HepG2 (cell line): ENCODE results near the gene VRK3. TPM values are rescaled to one million over a fixed set of nuclear protein-coding genes. Genes with fewer than 3 reads are reported as not detected.

Source experiments
- ATM ChIP-seq: fragments of 450-650 bp; IDR thresholded peaks from 2 replicates; pipeline ENCODE4 v1.7.1; 2017; ENCODE audit warnings: mild to moderate bottlenecking, borderline replicate concordance
- ETV5 ChIP-seq: IDR thresholded peaks from 2 replicates; pipeline ENCODE4 v1.6.1; 2018; ENCODE audit warnings: missing biosample characterization, missing genetic modification reagents, inconsistent platforms, borderline replicate concordance
- ETV6 ChIP-seq: sonication (generic); formaldehyde crosslinking; conservative IDR thresholded peaks from 2 replicates; pipeline ENCODE4 v1.4.0; 2020; ENCODE audit warnings: missing genetic modification reagents
- HMGXB4 ChIP-seq, 2 experiments: sonication (generic) in 1 of 2; formaldehyde crosslinking in 1 of 2; IDR thresholded peaks; 2 replicates each; pipeline versions ENCODE4 v1.4.0 to v1.6.1; 2018 to 2020; ENCODE audit warnings: missing genetic modification reagents in 2 of 2, borderline replicate concordance in 1 of 2, low read depth in 1 of 2, mild to moderate bottlenecking in 1 of 2, missing biosample characterization in 1 of 2
- KAT2B ChIP-seq: fragments of 150-350 bp; IDR thresholded peaks from 2 replicates; pipeline ENCODE4 v1.6.1; 2014; ENCODE audit warnings: low read depth, low read length, borderline replicate concordance
- MAFK ChIP-seq, 2 experiments: IDR thresholded peaks in 1 of 2; conservative IDR thresholded peaks in 1 of 2; 2 replicates each; pipeline ENCODE4 v1.6.1; 2011; ENCODE audit warnings: improper control_type of control experiment in 2 of 2, low read length in 2 of 2
- MED8 ChIP-seq: sonication (generic); formaldehyde crosslinking; IDR thresholded peaks from 2 replicates; pipeline ENCODE4 v1.8.1; 2023; ENCODE audit warnings: mild to moderate bottlenecking, missing genetic modification reagents; ENCODE audit not compliant: insufficient replicate concordance
- PRPF4 ChIP-seq: fragments of 200-400 bp; formaldehyde crosslinking; IDR thresholded peaks from 2 replicates; pipeline ENCODE4 v1.6.1; 2016; ENCODE audit warnings: low read length, low read depth; ENCODE audit not compliant: poor library complexity, severe bottlenecking
- RBM22 ChIP-seq: fragments of 200-400 bp; formaldehyde crosslinking; optimal IDR thresholded peaks from 2 replicates; pipeline ENCODE3; 2017; ENCODE audit warnings: mild to moderate bottlenecking, low read length, moderate library complexity
- TAF1 ChIP-seq: sonication (generic); formaldehyde crosslinking; IDR thresholded peaks from 2 replicates; pipeline ENCODE4 v1.4.0; 2020; ENCODE audit warnings: missing genetic modification reagents
- TP53 ChIP-seq: sonication (generic); formaldehyde crosslinking; conservative IDR thresholded peaks from 2 replicates; pipeline ENCODE4 v1.4.0; 2020; ENCODE audit warnings: missing genetic modification reagents
- ZBTB2 ChIP-seq: sonication (generic); formaldehyde crosslinking; IDR thresholded peaks from 2 replicates; pipeline ENCODE4 v1.8.0; 2022; ENCODE audit warnings: low read depth, missing genetic modification reagents
- ZNF24 ChIP-seq: fragments of 450-650 bp; IDR thresholded peaks from 2 replicates; pipeline ENCODE4 v1.6.1; 2017; ENCODE audit warnings: antibody characterized with exemption, mild to moderate bottlenecking
- ZNF333 ChIP-seq: sonication (generic); formaldehyde crosslinking; IDR thresholded peaks from 2 replicates; pipeline ENCODE4 v1.4.0; 2020; ENCODE audit warnings: mild to moderate bottlenecking, missing genetic modification reagents, borderline replicate concordance
- polyA plus RNA-seq, 8 experiments: library from polyadenylated mRNA; depleted of rRNA in 3 of 8; stranded (reverse) in 7 of 8; unstranded in 1 of 8; fragments of >200 nt; fragmentation: Illumina TruSeq in 4 of 8; extraction: Trizol in 4 of 8; gene quantifications; 2 replicates each; pipeline versions ENCODE4 v1.2.1 to v1.2.3, GENCODE V29; 2011 to 2016; ENCODE audit warnings: low read depth in 4 of 8, missing spikeins in 1 of 8, mixed read lengths in 1 of 8; ENCODE audit not compliant: insufficient read depth in 1 of 8
- total RNA-seq, 5 experiments: library from RNA; depleted of rRNA; stranded (reverse); fragments of >200 nt; fragmentation: Illumina TruSeq; extraction: Trizol; gene quantifications; 2 replicates each; pipeline ENCODE4 v1.2.3, GENCODE V29; 2016; ENCODE audit warnings: low read depth in 1 of 5
- TF ChIP-seq, protein P1 (sequence below), 2 experiments: sonication (generic) in 1 of 2; formaldehyde crosslinking in 1 of 2; IDR thresholded peaks; 2 replicates each; pipeline versions ENCODE4 v1.4.0 to v1.6.1; 2016 to 2020; ENCODE audit warnings: borderline replicate concordance in 1 of 2, low read depth in 1 of 2, mild to moderate bottlenecking in 1 of 2, missing genetic modification reagents in 1 of 2
- TF ChIP-seq, protein P2 (sequence below): sonication (generic); formaldehyde crosslinking; IDR thresholded peaks from 2 replicates; pipeline ENCODE4 v1.4.0; 2020; ENCODE audit warnings: missing genetic modification reagents
- TF ChIP-seq, protein P3 (sequence below), 2 experiments: fragments of 450-650 bp in 1 of 2; sonication (generic) in 1 of 2; formaldehyde crosslinking; IDR thresholded peaks; 2 replicates each; pipeline versions ENCODE4 v1.5.0 to v1.8.0; 2020 to 2022; ENCODE audit warnings: mild to moderate bottlenecking in 1 of 2, missing genetic modification reagents in 1 of 2

Gene VRK3
- total and polyA plus RNA-seq, 2 of the 13 experiments (the other 11 are each of a cell fraction or from before 2014, with no cell fraction given), result 23.8 to 28.3 TPM

DNA sequence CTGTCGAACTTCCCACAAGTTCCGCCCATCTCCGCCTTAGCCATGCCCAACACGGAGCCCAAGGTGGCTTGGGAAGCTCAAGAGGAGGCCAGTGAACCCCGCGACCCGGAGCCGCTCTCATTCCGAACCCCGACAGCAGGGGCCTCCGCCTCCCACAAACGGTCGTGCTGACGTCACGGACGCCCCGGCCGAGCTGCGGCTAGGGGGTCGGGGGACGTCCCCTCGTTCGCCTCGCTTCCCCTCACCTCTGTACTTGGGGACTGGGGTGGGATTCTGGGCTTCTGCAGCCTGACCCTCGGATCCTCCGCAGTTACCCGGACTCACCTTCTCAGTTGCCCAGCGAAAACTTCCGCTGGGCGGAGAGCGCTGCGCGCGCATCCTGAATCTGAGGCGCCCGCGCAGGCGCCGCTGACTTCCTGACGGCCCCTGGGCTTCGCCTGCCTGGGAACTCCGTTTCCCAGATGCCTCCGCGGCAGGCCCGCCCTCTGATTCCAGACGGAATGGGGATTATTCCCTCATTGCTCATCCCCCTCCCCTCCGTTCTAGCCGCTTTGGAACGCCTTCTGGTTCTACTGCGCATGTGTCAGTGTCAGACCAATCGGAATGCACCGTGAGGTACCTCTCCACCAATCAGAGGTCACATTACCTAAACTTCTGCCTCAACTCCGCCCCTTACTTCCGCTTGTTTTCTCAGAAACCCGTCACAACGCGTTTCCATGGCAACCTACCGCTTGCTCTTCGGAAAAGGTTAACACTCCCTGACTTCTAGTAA is at the start of gene VRK3 (continued):
- TF ChIP-seq, protein P1, sequence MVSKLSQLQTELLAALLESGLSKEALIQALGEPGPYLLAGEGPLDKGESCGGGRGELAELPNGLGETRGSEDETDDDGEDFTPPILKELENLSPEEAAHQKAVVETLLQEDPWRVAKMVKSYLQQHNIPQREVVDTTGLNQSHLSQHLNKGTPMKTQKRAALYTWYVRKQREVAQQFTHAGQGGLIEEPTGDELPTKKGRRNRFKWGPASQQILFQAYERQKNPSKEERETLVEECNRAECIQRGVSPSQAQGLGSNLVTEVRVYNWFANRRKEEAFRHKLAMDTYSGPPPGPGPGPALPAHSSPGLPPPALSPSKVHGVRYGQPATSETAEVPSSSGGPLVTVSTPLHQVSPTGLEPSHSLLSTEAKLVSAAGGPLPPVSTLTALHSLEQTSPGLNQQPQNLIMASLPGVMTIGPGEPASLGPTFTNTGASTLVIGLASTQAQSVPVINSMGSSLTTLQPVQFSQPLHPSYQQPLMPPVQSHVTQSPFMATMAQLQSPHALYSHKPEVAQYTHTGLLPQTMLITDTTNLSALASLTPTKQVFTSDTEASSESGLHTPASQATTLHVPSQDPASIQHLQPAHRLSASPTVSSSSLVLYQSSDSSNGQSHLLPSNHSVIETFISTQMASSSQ (IDR thresholded peaks at IDR 0.05; ENCODE audit: low read depth), result no peak
- TF ChIP-seq, protein P1 (CRISPR knock-in tag; IDR thresholded peaks at IDR 0.05; ENCODE audit: borderline replicate concordance), result peak; percentile 26; the same call in 1 of the 2 replicates
- TF ChIP-seq TAF1 (CRISPR knock-in tag), result peak; percentile 68
- TF ChIP-seq, protein P2, sequence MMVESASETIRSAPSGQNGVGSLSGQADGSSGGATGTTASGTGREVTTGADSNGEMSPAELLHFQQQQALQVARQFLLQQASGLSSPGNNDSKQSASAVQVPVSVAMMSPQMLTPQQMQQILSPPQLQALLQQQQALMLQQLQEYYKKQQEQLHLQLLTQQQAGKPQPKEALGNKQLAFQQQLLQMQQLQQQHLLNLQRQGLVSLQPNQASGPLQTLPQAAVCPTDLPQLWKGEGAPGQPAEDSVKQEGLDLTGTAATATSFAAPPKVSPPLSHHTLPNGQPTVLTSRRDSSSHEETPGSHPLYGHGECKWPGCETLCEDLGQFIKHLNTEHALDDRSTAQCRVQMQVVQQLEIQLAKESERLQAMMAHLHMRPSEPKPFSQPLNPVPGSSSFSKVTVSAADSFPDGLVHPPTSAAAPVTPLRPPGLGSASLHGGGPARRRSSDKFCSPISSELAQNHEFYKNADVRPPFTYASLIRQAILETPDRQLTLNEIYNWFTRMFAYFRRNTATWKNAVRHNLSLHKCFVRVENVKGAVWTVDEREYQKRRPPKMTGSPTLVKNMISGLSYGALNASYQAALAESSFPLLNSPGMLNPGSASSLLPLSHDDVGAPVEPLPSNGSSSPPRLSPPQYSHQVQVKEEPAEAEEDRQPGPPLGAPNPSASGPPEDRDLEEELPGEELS, result peak; percentile 13; the same call in 1 of the 2 replicates
- TF ChIP-seq MAFK (conservative IDR thresholded peaks at IDR 0.05 in 1 of 2, IDR thresholded peaks at IDR 0.05 in 1 of 2; ENCODE audit: low read length in 2 of 2), result no peak
- TF ChIP-seq KAT2B, result no peak
- TF ChIP-seq ZNF333 (CRISPR knock-in tag), result no peak
- TF ChIP-seq ZNF24, result no peak
- no peak for TF ChIP-seq TP53 (CRISPR knock-in tag)
- TF ChIP-seq ETV6 (CRISPR knock-in tag), result no peak
- TF ChIP-seq ZBTB2, result no peak
- TF ChIP-seq ETV5 (CRISPR knock-in tag), result peak; percentile 45; the same call in 1 of the 2 replicates
- TF ChIP-seq, protein P3, sequence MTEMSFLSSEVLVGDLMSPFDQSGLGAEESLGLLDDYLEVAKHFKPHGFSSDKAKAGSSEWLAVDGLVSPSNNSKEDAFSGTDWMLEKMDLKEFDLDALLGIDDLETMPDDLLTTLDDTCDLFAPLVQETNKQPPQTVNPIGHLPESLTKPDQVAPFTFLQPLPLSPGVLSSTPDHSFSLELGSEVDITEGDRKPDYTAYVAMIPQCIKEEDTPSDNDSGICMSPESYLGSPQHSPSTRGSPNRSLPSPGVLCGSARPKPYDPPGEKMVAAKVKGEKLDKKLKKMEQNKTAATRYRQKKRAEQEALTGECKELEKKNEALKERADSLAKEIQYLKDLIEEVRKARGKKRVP (CRISPR knock-in tag; IDR thresholded peaks at IDR 0.05), result no peak
- TF ChIP-seq RBM22, result peak; percentile 28
- TF ChIP-seq ATM, result no peak
- TF ChIP-seq PRPF4, result no peak
- 0 out of 4 replicates have a peak, but pooled peaks of 1 of the 2 experiments have one; percentile 36 for TF ChIP-seq HMGXB4 (CRISPR knock-in tag; IDR thresholded peaks at IDR 0.05; ENCODE audit: borderline replicate concordance in 1 of 2, low read depth in 1 of 2)
- no peak for TF ChIP-seq MED8 (CRISPR knock-in tag)
